BLaER1 treated with 17β-estradiol and CSF1 and Interleukin-3, amounts not matched to agents 10 nM and 100 nM (cell line): Measurements from ENCODE around the gene PKMYT1.

Experiments
- H3K27ac ChIP-seq, 11 experiments: shearing (Covaris generic); formaldehyde crosslinking; 2 replicates each; pipeline ENCODE4 v1.8.1; 2022
- H3K27me3 ChIP-seq, 11 experiments: shearing (Covaris generic); formaldehyde crosslinking; 2 replicates each; pipeline ENCODE4 v1.8.1; 2022
- H3K36me3 ChIP-seq, 11 experiments: shearing (Covaris generic); formaldehyde crosslinking; 2 replicates each; pipeline ENCODE4 v1.8.1; 2022
- H3K4me1 ChIP-seq, 10 experiments: shearing (Covaris generic); formaldehyde crosslinking; 2 replicates each; pipeline ENCODE4 v1.8.1; 2022
- H3K4me2 ChIP-seq, 11 experiments: shearing (Covaris generic); formaldehyde crosslinking; 2 replicates each; pipeline ENCODE4 v1.8.1; 2022
- H3K4me3 ChIP-seq, 10 experiments: shearing (Covaris generic); formaldehyde crosslinking; 2 replicates each; pipeline ENCODE4 v1.8.1; 2022
- H3K9ac ChIP-seq, 11 experiments: shearing (Covaris generic); formaldehyde crosslinking; 2 replicates each; pipeline ENCODE4 v1.8.1; 2022
- H3K9me3 ChIP-seq, 11 experiments: shearing (Covaris generic); formaldehyde crosslinking; replicated peaks in 1 of 11; 2 replicates each; pipeline ENCODE4 v1.8.1; 2022
- H4K20me1 ChIP-seq, 11 experiments: shearing (Covaris generic); formaldehyde crosslinking; 2 replicates each; pipeline ENCODE4 v1.8.1; 2022
- Cebpa-rat ChIP-seq, 11 experiments: shearing (Covaris generic); IDR thresholded peaks; 2 replicates each; pipeline ENCODE4 v1.8.1; 2022

Gene PKMYT1

DNA sequence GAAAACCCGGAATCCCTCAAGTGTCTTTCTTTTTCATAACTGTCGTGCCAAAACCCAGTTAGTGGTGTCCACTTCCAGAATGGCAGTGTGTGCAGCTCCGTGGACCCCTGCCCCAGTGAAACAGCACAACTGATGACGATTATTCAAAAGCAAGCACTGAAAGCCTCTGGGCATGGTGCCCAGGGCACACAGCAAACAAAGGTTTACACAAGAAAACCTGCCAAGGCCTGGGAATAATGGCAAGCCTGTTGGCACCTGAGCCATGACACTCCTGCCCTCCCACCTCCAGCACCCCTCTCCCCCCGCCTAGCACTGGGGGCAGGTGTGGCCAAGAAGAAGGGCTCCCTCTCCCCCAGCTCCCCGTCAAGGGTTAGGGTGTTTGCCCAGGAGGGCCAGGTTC is 2.8 kb downstream of the PKMYT1 start:
- peaks cover 0 to 61% (median 40%) of the 10 kb centered on the region in 11 experiments; a peak in 12 of 22 replicates for H3K36me3 ChIP-seq
- H3K4me1 ChIP-seq = peaks cover 50 to 94% (median 92%) of the 10 kb centered on the region in 10 experiments
- no peaks in the 10 kb centered on the region for H3K9me3 ChIP-seq
- H3K4me2 ChIP-seq = peak overlapping the region in 9 of 11 experiments; percentile 13 to 99 (median 96); a peak in 16 of 22 replicates
- H3K9ac ChIP-seq = peak overlapping the region in 7 of 11 experiments; percentile 8 to 88 (median 31); a peak in 7 of 22 replicates
- peaks cover 16 to 64% (median 58%) of the 10 kb centered on the region in 11 experiments; a peak in 21 of 22 replicates for H4K20me1 ChIP-seq
- H3K4me3 ChIP-seq = no peak overlapping the region
- H3K27me3 ChIP-seq = no peaks in the 10 kb centered on the region
- TF ChIP-seq Cebpa-rat (IDR thresholded peaks at IDR 0.05) = no peak
- 0 out of 22 replicates have a peak overlapping the region, but pooled peaks of 1 of the 11 experiments have one; percentile 15 for H3K27ac ChIP-seq

DNA sequence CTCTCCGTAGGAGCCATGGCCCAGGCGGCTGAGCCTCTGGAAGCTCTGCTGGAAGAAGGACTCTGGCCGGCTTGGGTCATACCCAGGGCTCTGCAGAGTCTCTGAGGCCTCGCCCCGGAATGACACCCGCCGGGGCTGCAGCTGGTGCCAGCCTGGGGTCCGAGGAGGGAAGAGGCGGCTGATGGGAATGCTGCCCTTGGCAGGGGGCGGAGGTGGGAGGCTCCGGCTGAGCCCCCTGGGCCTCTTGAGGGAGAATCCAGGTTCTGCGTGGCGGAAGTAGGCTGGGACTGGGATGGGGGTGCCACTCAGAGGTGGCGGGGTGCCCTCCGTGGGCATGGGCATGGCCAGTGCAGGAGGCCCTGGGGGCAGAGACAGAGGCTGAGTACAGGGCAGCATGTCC is 3.6 kb downstream of the PKMYT1 start:
- peak overlapping the region in 5 of 11 experiments; percentile 44 to 92 (median 88); a peak in 5 of 22 replicates for H3K9ac ChIP-seq
- H3K4me1 ChIP-seq = peaks cover 57 to 94% (median 92%) of the 10 kb centered on the region in 10 experiments
- H3K9me3 ChIP-seq = no peaks in the 10 kb centered on the region

DNA sequence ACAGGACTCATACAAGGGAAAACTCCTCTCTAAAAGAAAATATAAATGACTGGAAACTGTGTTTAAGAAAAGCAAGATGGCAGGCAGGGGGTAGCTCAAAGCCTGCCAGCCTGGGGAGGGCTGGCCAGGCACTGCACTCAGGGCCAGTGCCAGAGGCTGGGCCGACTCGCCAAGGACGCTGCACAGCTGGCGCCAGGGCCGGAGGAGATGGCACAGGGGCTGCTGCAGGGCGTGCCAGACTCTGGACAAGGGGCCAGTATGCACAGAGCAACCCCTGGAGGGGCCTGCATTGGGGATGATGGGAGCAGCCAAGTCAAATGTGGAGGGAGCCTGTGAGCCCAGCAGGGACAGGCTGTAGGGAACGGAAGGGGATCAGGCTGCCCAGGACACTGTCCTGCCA is 4.0 kb downstream of the PKMYT1 start:
- H3K9me3 ChIP-seq = no peaks in the 10 kb centered on the region
- H3K4me1 ChIP-seq = peaks cover 58 to 94% (median 92%) of the 10 kb centered on the region in 10 experiments
- peak overlapping the region in 9 of 11 experiments; percentile 92 to 99 (median 96); a peak in 18 of 22 replicates for H3K4me2 ChIP-seq
- peaks cover 29 to 76% (median 71%) of the 10 kb centered on the region in 11 experiments for H4K20me1 ChIP-seq
- no peak for TF ChIP-seq Cebpa-rat (IDR thresholded peaks at IDR 0.05)
- peak overlapping the region in 5 of 11 experiments; percentile 0 to 92 (median 88); a peak in 8 of 22 replicates for H3K9ac ChIP-seq
- peaks cover 0 to 73% (median 40%) of the 10 kb centered on the region in 11 experiments; a peak in 12 of 22 replicates for H3K36me3 ChIP-seq
- H3K27me3 ChIP-seq = no peaks in the 10 kb centered on the region
- 0 out of 20 replicates have a peak overlapping the region, but pooled peaks of 1 of the 10 experiments have one; percentile 3 for H3K4me3 ChIP-seq
- H3K27ac ChIP-seq = 0 out of 22 replicates have a peak overlapping the region, but pooled peaks of 1 of the 11 experiments have one; percentile 12

More for the DNA sequence above, 3.6 kb downstream of the PKMYT1 start:
- 0 out of 22 replicates have a peak overlapping the region, but pooled peaks of 1 of the 11 experiments have one; percentile 12 for H3K27ac ChIP-seq
- peaks cover 24 to 71% (median 66%) of the 10 kb centered on the region in 11 experiments for H4K20me1 ChIP-seq
- TF ChIP-seq Cebpa-rat (IDR thresholded peaks at IDR 0.05) = no peak
- no peak overlapping the region for H3K4me3 ChIP-seq
- H3K27me3 ChIP-seq = no peaks in the 10 kb centered on the region
- H3K36me3 ChIP-seq = peaks cover 0 to 69% (median 40%) of the 10 kb centered on the region in 11 experiments; a peak in 12 of 22 replicates
- H3K4me2 ChIP-seq = peak overlapping the region in 9 of 11 experiments; percentile 92 to 99 (median 96); a peak in 17 of 22 replicates

DNA sequence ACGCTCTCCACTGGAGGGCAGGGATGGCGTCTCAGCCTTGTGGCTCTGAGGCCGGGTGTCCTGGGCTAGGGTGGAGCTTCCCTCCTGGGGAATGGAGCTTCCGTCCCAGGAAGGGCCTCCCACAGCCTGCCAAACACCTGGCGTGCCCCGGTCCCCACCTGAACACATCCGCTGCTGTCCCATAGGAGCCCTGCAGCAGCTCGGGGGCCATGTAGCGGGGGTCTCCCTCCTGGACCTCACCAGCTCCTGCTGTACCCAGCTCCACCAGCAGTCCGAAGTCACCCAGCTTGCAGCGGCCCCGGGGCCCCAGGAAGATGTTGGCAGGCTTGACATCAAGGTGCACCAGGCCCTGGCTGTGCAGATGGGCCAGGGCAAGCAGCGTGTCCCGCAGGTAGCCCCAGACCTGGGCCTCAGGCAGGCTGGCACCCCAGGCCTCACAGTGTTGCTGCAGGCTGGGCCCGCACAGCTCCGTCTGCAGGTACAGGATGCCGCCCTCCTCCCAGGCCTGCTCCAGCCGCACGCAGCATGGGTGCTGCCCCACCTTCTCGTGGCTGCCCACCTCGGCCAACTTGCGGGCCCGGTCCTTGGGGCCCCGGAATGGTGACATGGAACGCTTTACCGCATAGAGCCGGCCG is 5.0 kb downstream of the PKMYT1 start:
- no peak for TF ChIP-seq Cebpa-rat (IDR thresholded peaks at IDR 0.05)
- H3K36me3 ChIP-seq = peaks cover 0 to 79% (median 40%) of the 10 kb centered on the region in 11 experiments; a peak in 12 of 22 replicates
- H3K27ac ChIP-seq = peak overlapping the region in 2 of 11 experiments; percentile 58 to 65; a peak in 2 of 22 replicates

DNA sequence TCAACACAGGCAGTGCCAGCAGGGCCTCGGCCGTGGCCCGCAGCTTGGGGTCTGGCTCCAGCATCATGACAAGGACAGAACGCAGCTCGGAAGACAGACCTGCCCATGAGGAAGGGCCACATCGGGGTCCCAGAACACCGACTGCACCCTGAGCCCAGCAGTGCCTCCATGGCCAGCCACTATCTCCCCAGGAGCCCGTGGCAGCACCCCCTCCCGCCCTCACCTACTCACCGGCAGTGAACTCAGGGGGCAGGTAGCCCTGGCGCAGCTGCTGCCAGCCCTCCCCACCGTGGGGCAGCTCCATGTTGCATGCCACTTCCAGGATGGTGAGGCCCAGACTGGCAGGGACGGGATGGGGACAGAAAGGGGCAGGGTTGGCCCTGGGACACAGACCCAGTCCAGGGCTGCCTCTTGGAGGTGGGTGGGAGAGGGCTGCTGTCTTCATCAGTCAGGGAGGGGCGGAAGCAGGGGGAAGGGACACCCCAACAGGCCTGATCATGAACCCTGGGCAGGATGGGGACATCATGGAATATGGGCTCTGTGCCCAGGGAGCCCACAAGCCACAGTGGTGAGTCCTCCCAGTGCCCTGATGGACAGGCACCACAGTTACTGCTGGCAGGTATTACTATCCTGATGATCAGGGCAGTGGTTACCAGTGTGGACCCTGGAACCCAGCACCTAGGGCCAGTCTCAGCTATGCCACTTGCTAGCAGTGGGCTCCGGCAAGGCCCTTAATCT is 5.8 kb downstream of the PKMYT1 start:
- Histone ChIP-seq H3K27me3 (no peaks in the 10 kb centered on the region), H3K4me1 (peaks cover 59 to 95% (median 94%) of the 10 kb centered on the region in 10 experiments), H3K27ac (peak overlapping the region in 7 of 11 experiments; percentile 3 to 66 (median 55); a peak in 11 of 22 replicates), H3K9me3 (no peaks in the 10 kb centered on the region), H4K20me1 (peaks cover 39 to 90% (median 84%) of the 10 kb centered on the region in 11 experiments), H3K9ac (peak overlapping the region in 9 of 11 experiments; percentile 2 to 92 (median 86); a peak in 15 of 22 replicates), H3K4me3 (peak overlapping the region in 7 of 10 experiments; percentile 17 to 98 (median 93); a peak in 12 of 20 replicates), H3K36me3 (peaks cover 0 to 79% (median 40%) of the 10 kb centered on the region in 11 experiments; a peak in 12 of 22 replicates), H3K4me2 (peak overlapping the region; percentile 92 to 99 (median 96))
- TF ChIP-seq Cebpa-rat (IDR thresholded peaks at IDR 0.05) = no peak

More for the DNA sequence above, 5.0 kb downstream of the PKMYT1 start:
- H3K4me2 ChIP-seq = peak overlapping the region; percentile 92 to 99 (median 96); a peak in 21 of 22 replicates
- no peaks in the 10 kb centered on the region for H3K27me3 ChIP-seq
- H3K4me3 ChIP-seq = peak overlapping the region in 3 of 10 experiments; percentile 10 to 77 (median 14); a peak in 2 of 20 replicates
- no peaks in the 10 kb centered on the region for H3K9me3 ChIP-seq
- peaks cover 38 to 85% (median 80%) of the 10 kb centered on the region in 11 experiments for H4K20me1 ChIP-seq
- peak overlapping the region in 8 of 11 experiments; percentile 33 to 92 (median 87); a peak in 11 of 22 replicates for H3K9ac ChIP-seq
- peaks cover 62 to 96% (median 96%) of the 10 kb centered on the region in 10 experiments for H3K4me1 ChIP-seq

DNA sequence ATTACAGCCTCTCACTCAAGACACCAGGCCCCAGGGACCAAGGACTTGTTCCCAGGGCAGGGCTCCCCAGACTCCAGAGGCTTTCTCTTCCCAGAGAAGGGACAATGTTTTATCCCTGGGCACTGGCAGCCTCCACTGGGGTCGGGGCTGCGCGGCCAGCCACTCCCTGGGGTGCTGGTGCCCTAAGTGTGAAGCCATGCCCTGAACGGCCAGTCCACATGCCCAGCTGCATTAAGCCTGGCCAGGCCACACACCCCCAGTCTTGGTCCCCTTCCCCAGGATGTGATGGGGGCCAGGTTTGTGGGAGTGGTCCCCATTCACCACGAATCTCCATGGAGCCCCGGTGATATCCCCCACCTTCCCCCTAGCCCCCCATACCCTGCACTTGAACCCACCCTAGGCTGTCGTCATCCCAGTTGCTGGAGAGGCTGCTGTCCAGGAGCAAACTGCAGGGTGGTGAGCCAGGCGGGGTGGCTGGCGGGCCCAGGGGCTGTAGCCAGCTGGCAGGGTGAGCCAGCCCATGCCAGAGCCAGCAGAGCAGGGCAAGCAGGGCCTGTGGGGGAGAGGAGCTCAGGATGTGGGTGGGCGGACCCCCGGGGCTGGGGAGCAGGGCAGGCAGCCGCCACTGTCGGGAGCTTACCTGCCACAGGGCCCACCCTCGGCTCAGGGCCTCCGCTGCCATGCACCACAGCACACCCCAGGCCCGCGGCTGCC is 6.5 kb downstream of the PKMYT1 start:
- Histone ChIP-seq H3K36me3 (peaks cover 0 to 79% (median 38%) of the 10 kb centered on the region in 11 experiments; a peak in 12 of 22 replicates), H3K27ac (peak overlapping the region in 7 of 11 experiments; percentile 3 to 66 (median 55); a peak in 12 of 22 replicates)

DNA sequence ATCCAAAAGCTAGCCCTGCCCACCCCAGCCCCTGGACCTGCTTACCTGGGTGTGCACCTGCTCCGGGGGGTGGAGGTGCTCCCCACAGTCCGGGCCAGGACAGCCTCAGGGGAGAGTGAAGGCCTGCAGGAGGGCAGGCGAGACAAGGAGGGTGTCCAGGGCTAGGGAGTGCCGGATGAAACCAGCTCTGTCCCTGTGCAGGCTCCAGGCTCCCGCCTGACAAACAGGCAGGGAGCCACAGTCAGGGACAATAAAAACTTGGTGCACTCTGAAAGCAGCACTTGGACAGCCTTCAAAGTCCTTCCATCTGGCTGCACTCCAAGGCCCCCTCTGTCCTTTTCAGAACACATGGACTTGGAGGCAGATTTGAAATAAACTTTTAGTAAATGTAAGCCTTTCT is 7.2 kb downstream of the PKMYT1 start:
- peak overlapping the region in 7 of 10 experiments; percentile 77 to 98 (median 93); a peak in 14 of 20 replicates for H3K4me3 ChIP-seq
- peak overlapping the region in 7 of 11 experiments; percentile 3 to 66 (median 55); a peak in 13 of 22 replicates for H3K27ac ChIP-seq
- peak overlapping the region; percentile 92 to 99 (median 96) for H3K4me2 ChIP-seq
- H3K9ac ChIP-seq = peak overlapping the region in 8 of 11 experiments; percentile 33 to 92 (median 88); a peak in 17 of 22 replicates
- no peaks in the 10 kb centered on the region for H3K9me3 ChIP-seq
- no peaks in the 10 kb centered on the region for H3K27me3 ChIP-seq
- H3K36me3 ChIP-seq = peaks cover 0 to 73% (median 34%) of the 10 kb centered on the region in 11 experiments; a peak in 12 of 22 replicates
- H4K20me1 ChIP-seq = peaks cover 39 to 96% (median 86%) of the 10 kb centered on the region in 11 experiments
- TF ChIP-seq Cebpa-rat (IDR thresholded peaks at IDR 0.05) = no peak
- peaks cover 63 to 91% (median 89%) of the 10 kb centered on the region in 10 experiments for H3K4me1 ChIP-seq

More for the DNA sequence above, 6.5 kb downstream of the PKMYT1 start:
- peak overlapping the region in 7 of 10 experiments; percentile 17 to 98 (median 93); a peak in 14 of 20 replicates for H3K4me3 ChIP-seq
- H3K27me3 ChIP-seq = no peaks in the 10 kb centered on the region
- H3K9ac ChIP-seq = peak overlapping the region in 9 of 11 experiments; percentile 2 to 92 (median 88); a peak in 17 of 22 replicates
- peak overlapping the region; percentile 92 to 99 (median 96) for H3K4me2 ChIP-seq
- peaks cover 57 to 89% (median 89%) of the 10 kb centered on the region in 10 experiments for H3K4me1 ChIP-seq
- TF ChIP-seq Cebpa-rat (IDR thresholded peaks at IDR 0.05) = no peak
- H3K9me3 ChIP-seq = no peaks in the 10 kb centered on the region
- peaks cover 39 to 93% (median 85%) of the 10 kb centered on the region in 11 experiments for H4K20me1 ChIP-seq
